Spleen (tissue), 11 donors: ENCODE results near the gene PPARGC1A. TPM values are rescaled to one million over a fixed set of nuclear protein-coding genes. Genes with fewer than 3 reads are reported as not detected.

Experiments
- DNase-seq: peaks from one replicate; pipeline ENCODE4 v3.0.0-alpha.2; 2020
- H3K27ac ChIP-seq, 8 donors: fragments of 200-600 bp; sonication (generic) in 7 of 8; 1 replicate in 4 of 8; 2 replicates in 4 of 8; pipeline versions ENCODE4 v1.5.0 to v1.8.0; 2016 to 2021; ENCODE audit warnings: inconsistent platforms in 4 of 8, mild to moderate bottlenecking in 4 of 8, moderate library complexity in 1 of 8
- H3K27me3 ChIP-seq, 7 donors: fragments of 200-600 bp; sonication (generic) in 6 of 7; replicated peaks in 1 of 7; 1 replicate in 4 of 7; 2 replicates in 3 of 7; pipeline versions ENCODE4 v1.5.0 to v1.8.0; 2016 to 2021; ENCODE audit warnings: inconsistent platforms in 3 of 7, mild to moderate bottlenecking in 1 of 7
- H3K36me3 ChIP-seq, 6 donors: fragments of 200-600 bp; sonication (generic) in 5 of 6; 1 replicate in 4 of 6; 2 replicates in 2 of 6; pipeline versions ENCODE4 v1.5.0 to v1.8.0; 2016 to 2021; ENCODE audit warnings: inconsistent platforms in 2 of 6
- H3K4me1 ChIP-seq, 6 donors: fragments of 200-600 bp; sonication (generic) in 5 of 6; 1 replicate in 3 of 6; 2 replicates in 3 of 6; pipeline versions ENCODE4 v1.5.0 to v1.8.0; 2016 to 2021; ENCODE audit warnings: inconsistent platforms in 3 of 6
- H3K4me3 ChIP-seq, 8 donors: fragments of 200-600 bp; sonication (generic) in 7 of 8; 1 replicate in 4 of 8; 2 replicates in 4 of 8; pipeline versions ENCODE4 v1.5.0 to v1.8.0; 2016 to 2021; ENCODE audit warnings: inconsistent platforms in 4 of 8, mild to moderate bottlenecking in 4 of 8, moderate library complexity in 2 of 8
- H3K9me3 ChIP-seq, 8 donors: fragments of 200-600 bp; sonication (generic) in 7 of 8; 1 replicate in 4 of 8; 2 replicates in 4 of 8; pipeline versions ENCODE4 v1.5.0 to v1.8.0; 2016 to 2021; ENCODE audit warnings: inconsistent platforms in 4 of 8
- CTCF ChIP-seq, 11 experiments: fragments of 200-600 bp in 7 of 11; fragments of 450-650 bp in 4 of 11; sonication (generic) in 4 of 11; IDR thresholded peaks in 8 of 11; conservative IDR thresholded peaks in 3 of 11; 1 replicate in 7 of 11; 2 replicates in 4 of 11; pipeline versions ENCODE4 v1.4.0 to v1.8.0; 2016 to 2021; ENCODE audit warnings: antibody characterized with exemption in 11 of 11, inconsistent platforms in 4 of 11, mild to moderate bottlenecking in 1 of 11
- POLR2A ChIP-seq, 3 donors: fragments of 450-650 bp; IDR thresholded peaks; one replicate each; pipeline ENCODE4 v1.5.1; 2017; ENCODE audit warnings: antibody characterized with exemption in 3 of 3, mild to moderate bottlenecking in 1 of 3
- POLR2AphosphoS5 ChIP-seq, 3 donors: sonication (generic); formaldehyde crosslinking; IDR thresholded peaks; one replicate each; pipeline ENCODE4 v1.5.1; 2017; ENCODE audit warnings: antibody characterized with exemption in 3 of 3
- WGBS, 5 donors: extraction: QIAGEN DNeasy Blood & Tissue Kit in 3 of 5; methylation state at CpG; one replicate each; pipeline versions ENCODE4 v1.1.5 to v1.1.7; 2013 to 2018; 5-methylcytosine and 5-hydroxymethylcytosine counted together
- intact Hi-C: fragments of 100-400 bp; cut with DNase I; formaldehyde crosslinking; loops from one replicate; pipeline ENCODE4 v1.15.0; 2023; ENCODE audit warnings: low total_unique reads
- polyA plus RNA-seq, 3 donors: library from polyadenylated mRNA; stranded (reverse); fragments of 200-250 nt; gene quantifications; one replicate each; pipeline ENCODE4 v1.2.1, GENCODE V29; 2013
- total RNA-seq, 7 donors: library from RNA; depleted of rRNA in 3 of 7; stranded (reverse); fragments of >200 nt in 3 of 7; fragmentation: NEBNext Ultra II Directional in 4 of 7; extraction: Animal tissue kit (Norgen Biotek cat#: 25700) in 4 of 7; gene quantifications; one replicate each; pipeline versions ENCODE4 v1.1.0 to v1.2.1, GENCODE V29; 2016 to 2021
- donor health status: healthy with polysubstance abuse.
- donor health status: DM: no; HTN: no; CAD: no; lungs with moderate emphysema.
- donor health status: DM: no; HTN: no; CAD: no.
- donor health status: Bipolar disorder and iron deficiency.
- donor health status: healthy.
- donor health status: DM: no; HTN: no; CAD: no.
- donor health status: DM: yes; HTN: yes; CAD: no.

PPARGC1A gene
- total and polyA plus RNA-seq, 10 donors = 0.32 to 7.3 (median 2.6) TPM

DNA sequence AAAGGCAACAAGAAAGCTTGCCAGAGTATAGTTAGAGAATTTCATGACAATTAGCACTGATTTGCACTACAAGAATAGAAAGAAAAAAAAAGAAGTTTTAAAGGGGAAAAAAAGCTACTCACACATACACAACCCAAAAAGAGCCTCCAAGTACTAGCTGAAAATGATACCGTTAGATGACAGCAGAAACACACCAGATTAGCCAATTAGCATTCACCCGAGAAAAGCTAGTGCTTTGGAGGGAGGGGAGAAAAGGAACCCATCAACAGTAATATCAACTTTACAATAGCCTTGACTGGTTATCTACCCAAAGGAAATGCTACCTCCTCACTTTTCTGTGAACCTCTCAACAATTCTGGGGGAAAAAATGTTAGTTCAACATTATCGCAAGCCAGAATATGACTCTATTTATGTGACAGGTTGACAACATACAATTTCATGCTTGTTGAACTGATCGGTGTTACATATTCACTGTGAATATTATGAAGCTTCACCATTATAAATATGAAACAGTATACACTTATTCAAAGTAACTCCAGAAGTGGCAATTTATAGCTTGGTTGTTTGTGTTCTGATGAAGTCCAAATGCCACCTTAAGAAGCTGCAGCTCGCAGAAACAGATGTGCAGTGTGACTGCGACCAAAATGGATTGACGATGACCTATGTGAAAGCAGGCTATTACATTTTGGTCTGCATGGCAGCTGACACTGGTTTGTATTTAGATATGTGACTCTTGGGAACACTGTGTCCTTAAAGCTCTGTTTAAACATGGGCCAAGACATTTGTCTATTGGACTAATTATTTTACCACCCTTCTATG, 15.9 kb downstream of the PPARGC1A start:
- H3K36me3 ChIP-seq = no peaks in the 10 kb centered on the region
- no peak for DNase-seq
- H3K9me3 ChIP-seq = no peaks in the 10 kb centered on the region
- TF ChIP-seq POLR2AphosphoS5 (IDR thresholded peaks at IDR 0.05) (no peak), POLR2A (IDR thresholded peaks at IDR 0.05) (no peak), CTCF (IDR thresholded peaks at IDR 0.05 in 8 of 11, conservative IDR thresholded peaks at IDR 0.05 in 3 of 11) (no peak)
- no peaks in the 10 kb centered on the region for H3K27me3 ChIP-seq
- no peak overlapping the region for H3K4me3 ChIP-seq
- whole genome bisulfite sequencing, 5 donors = 76 to 92% (median 78%) methylated on average over 7 of the region's 7 CpGs
- H3K27ac ChIP-seq = no peak overlapping the region
- no peaks in the 10 kb centered on the region for H3K4me1 ChIP-seq
- intact Hi-C loops = no loop called here

DNA sequence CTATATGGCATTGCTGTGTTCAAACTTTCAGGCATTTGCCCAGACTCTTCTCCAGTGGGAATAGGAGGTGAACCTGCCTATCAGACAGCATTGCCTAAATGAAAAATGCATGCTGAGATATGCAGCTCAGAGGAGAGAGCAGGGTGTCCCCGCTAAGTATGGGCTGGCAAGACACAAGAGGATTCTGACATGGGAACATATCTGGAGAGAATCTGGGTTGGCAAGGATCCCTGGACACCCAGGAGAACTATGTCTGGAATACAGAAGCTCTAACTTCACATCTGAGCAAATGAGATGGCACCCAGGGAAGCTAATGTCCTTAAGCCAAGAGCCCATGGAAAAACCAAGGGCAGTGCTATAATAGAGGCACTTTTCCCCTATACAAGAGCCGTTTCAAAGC, 18.4 kb downstream of the PPARGC1A start:
- H3K36me3 ChIP-seq = no peaks in the 10 kb centered on the region
- no peaks in the 10 kb centered on the region for H3K4me1 ChIP-seq
- no peaks in the 10 kb centered on the region for H3K27me3 ChIP-seq
- intact Hi-C loops = no loop called here
- 70 to 80% (median 78%) methylated on average over 2 of the region's 2 CpGs for WGBS, 5 donors
- no peak for DNase-seq
- H3K4me3 ChIP-seq = no peak overlapping the region
- H3K27ac ChIP-seq = no peak overlapping the region
- TF ChIP-seq POLR2AphosphoS5 (IDR thresholded peaks at IDR 0.05) (no peak), CTCF (IDR thresholded peaks at IDR 0.05 in 8 of 11, conservative IDR thresholded peaks at IDR 0.05 in 3 of 11) (no peak), POLR2A (IDR thresholded peaks at IDR 0.05) (no peak)
- no peaks in the 10 kb centered on the region for H3K9me3 ChIP-seq

DNA sequence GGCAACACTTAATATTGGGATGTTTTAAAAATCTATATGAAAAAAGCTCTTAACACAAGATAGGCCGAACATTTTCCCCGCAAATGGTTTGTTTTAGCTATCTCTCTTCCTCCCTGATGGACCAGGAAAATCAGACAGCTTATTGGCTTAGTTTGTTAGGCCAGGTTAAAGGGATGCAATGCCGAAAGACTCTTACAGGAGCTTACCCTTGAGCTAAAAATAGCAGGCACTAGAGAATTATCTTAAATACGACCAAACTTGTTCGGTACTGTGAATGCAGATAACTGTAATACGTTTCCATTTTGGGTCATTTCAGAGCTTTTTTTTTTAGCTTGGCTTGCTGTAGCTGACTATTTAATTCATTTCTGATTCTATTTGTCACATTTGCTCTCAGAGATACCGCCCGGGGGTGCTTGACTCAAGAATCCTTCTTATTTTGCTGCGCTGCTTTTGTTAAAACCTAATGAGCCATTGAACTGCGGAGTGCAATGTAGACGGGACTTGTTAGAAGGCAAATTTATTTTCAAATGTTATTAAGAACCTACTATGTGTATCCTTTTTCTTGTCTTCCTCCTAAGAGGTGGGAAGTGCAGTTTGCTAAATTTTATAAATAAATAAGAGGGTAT, 23.3 kb downstream of the PPARGC1A start:
- no peak for DNase-seq
- Histone ChIP-seq H3K27ac (no peak overlapping the region), H3K4me3 (no peak overlapping the region), H3K27me3 (no peaks in the 10 kb centered on the region), H3K36me3 (no peaks in the 10 kb centered on the region), H3K4me1 (no peaks in the 10 kb centered on the region), H3K9me3 (no peaks in the 10 kb centered on the region)
- 89 to 93% (median 89%) methylated on average over 11 of the region's 11 CpGs for WGBS, 5 donors
- TF ChIP-seq POLR2A (IDR thresholded peaks at IDR 0.05) (no peak), CTCF (IDR thresholded peaks at IDR 0.05 in 8 of 11, conservative IDR thresholded peaks at IDR 0.05 in 3 of 11) (no peak), POLR2AphosphoS5 (IDR thresholded peaks at IDR 0.05) (no peak)
- intact Hi-C loops = no loop called here

DNA sequence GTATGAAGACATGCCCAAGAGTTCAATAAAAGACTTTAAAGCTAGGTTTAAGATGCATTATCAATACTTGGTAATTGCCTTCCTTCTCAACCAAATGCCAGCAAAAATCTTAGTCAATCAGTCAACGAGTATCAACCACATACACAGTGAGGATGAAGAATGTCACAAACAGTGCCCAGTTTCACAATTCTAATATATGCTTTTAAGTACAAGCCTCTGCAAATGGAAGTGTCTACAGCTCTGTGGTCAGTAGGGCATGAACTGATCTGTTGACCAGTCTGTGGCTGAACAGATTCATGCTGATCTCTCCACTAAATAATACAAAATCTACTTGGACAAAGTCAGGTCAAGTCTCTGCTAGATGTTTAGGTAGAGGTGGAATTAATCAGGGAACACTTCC, 27.9 kb downstream of the PPARGC1A start:
- no peak for DNase-seq
- intact Hi-C loops = no loop called here
- WGBS, 5 donors = 67 to 75% (median 73%) methylated on average over 1 of the region's 1 CpG
- Histone ChIP-seq H3K4me1 (no peaks in the 10 kb centered on the region), H3K4me3 (no peak overlapping the region), H3K36me3 (no peaks in the 10 kb centered on the region), H3K27ac (no peak overlapping the region), H3K9me3 (no peaks in the 10 kb centered on the region), H3K27me3 (no peaks in the 10 kb centered on the region)
- TF ChIP-seq POLR2AphosphoS5 (IDR thresholded peaks at IDR 0.05) (no peak), CTCF (IDR thresholded peaks at IDR 0.05 in 8 of 11, conservative IDR thresholded peaks at IDR 0.05 in 3 of 11) (no peak), POLR2A (IDR thresholded peaks at IDR 0.05) (no peak)
